Neural crest cell (in vitro differentiated cells): Measurements from ENCODE around the gene CD180. TPM values are rescaled to one million over a fixed set of nuclear protein-coding genes. Genes with fewer than 3 reads are reported as not detected.
A peak's percentile ranks its signal among the peaks of the same experiment; 100 is the strongest.

ENCODE experiments used
- DNase-seq: peaks from one replicate; pipeline ENCODE4 v3.0.0; 2021; ENCODE audit warnings: low read depth, mixed read lengths, low spot score
- H3K27ac Mint-ChIP-seq: one replicate; pipeline ENCODE4 v1.8.0; 2021; ENCODE audit warnings: mild to moderate bottlenecking, mixed read lengths; ENCODE audit not compliant: unreplicated experiment
- H3K27me3 Mint-ChIP-seq: 2 replicates; pipeline ENCODE4 v1.8.0; 2021; ENCODE audit warnings: low read depth, mild to moderate bottlenecking, mixed read lengths
- H3K36me3 Mint-ChIP-seq: 2 replicates; pipeline ENCODE4 v1.8.0; 2021; ENCODE audit warnings: low read depth, mild to moderate bottlenecking, mixed read lengths
- H3K4me1 Mint-ChIP-seq: 2 replicates; pipeline ENCODE4 v1.8.0; 2021; ENCODE audit warnings: mixed read lengths
- H3K4me3 Mint-ChIP-seq: one replicate; pipeline ENCODE4 v1.8.0; 2021; ENCODE audit warnings: mild to moderate bottlenecking, mixed read lengths
- H3K9me3 Mint-ChIP-seq: 2 replicates; pipeline ENCODE4 v1.8.0; 2021; ENCODE audit warnings: mixed read lengths
- total RNA-seq: library from RNA; stranded (reverse); gene quantifications from 2 replicates; pipeline ENCODE4 v1.2.1, GENCODE V29; 2021
- TF ChIP-seq, protein P1 (sequence below): fragments of 200-600 bp; sonication (generic); conservative IDR thresholded peaks from 2 replicates; pipeline ENCODE4 v1.5.0; 2021; ENCODE audit warnings: antibody characterized with exemption, mild to moderate bottlenecking

The CD180 gene
- total RNA-seq, 1 donor from 2014 or later, result not detected

DNA sequence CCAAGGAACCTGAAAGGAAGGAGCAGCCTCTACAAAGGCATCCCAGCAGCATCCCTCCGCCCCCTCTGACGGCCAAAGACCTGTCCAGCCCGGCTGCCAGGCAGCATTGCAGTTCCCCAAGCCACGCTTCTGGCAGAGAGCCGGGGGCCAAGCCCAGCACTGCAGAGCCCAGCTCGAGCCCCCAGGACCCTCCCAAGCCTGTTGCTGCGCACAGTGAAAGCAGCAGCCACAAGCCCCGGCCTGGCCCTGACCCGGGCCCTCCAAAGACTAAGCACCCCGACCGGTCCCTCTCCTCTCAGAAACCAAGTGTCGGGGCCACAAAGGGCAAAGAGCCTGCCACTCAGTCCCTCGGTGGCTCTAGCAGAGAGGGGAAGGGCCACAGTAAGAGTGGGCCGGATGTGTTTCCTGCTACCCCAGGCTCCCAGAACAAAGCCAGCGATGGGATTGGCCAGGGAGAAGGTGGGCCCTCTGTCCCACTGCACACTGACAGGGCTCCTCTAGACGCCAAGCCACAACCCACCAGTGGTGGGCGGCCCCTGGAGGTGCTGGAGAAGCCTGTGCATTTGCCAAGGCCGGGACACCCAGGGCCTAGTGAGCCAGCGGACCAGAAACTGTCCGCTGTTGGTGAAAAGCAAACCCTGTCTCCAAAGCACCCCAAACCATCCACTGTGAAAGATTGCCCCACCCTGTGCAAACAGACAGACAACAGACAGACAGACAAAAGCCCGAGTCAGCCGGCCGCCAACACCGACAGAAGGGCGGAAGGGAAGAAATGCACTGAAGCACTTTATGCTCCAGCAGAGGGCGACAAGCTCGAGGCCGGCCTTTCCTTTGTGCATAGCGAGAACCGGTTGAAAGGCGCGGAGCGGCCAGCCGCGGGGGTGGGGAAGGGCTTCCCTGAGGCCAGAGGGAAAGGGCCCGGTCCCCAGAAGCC lies 30.8 kb downstream of the CD180 start:
- Mint-ChIP-seq H3K27me3 (no peaks in the 10 kb centered on the region), H3K36me3 (no peaks in the 10 kb centered on the region), H3K4me3 (no peak overlapping the region), H3K9me3 (no peaks in the 10 kb centered on the region), H3K27ac (peak overlapping the region; percentile 83), H3K4me1 (no peaks in the 10 kb centered on the region)
- TF ChIP-seq, protein P1, sequence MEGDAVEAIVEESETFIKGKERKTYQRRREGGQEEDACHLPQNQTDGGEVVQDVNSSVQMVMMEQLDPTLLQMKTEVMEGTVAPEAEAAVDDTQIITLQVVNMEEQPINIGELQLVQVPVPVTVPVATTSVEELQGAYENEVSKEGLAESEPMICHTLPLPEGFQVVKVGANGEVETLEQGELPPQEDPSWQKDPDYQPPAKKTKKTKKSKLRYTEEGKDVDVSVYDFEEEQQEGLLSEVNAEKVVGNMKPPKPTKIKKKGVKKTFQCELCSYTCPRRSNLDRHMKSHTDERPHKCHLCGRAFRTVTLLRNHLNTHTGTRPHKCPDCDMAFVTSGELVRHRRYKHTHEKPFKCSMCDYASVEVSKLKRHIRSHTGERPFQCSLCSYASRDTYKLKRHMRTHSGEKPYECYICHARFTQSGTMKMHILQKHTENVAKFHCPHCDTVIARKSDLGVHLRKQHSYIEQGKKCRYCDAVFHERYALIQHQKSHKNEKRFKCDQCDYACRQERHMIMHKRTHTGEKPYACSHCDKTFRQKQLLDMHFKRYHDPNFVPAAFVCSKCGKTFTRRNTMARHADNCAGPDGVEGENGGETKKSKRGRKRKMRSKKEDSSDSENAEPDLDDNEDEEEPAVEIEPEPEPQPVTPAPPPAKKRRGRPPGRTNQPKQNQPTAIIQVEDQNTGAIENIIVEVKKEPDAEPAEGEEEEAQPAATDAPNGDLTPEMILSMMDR, result peak; percentile 78
- peak; percentile 73 for DNase-seq

DNA sequence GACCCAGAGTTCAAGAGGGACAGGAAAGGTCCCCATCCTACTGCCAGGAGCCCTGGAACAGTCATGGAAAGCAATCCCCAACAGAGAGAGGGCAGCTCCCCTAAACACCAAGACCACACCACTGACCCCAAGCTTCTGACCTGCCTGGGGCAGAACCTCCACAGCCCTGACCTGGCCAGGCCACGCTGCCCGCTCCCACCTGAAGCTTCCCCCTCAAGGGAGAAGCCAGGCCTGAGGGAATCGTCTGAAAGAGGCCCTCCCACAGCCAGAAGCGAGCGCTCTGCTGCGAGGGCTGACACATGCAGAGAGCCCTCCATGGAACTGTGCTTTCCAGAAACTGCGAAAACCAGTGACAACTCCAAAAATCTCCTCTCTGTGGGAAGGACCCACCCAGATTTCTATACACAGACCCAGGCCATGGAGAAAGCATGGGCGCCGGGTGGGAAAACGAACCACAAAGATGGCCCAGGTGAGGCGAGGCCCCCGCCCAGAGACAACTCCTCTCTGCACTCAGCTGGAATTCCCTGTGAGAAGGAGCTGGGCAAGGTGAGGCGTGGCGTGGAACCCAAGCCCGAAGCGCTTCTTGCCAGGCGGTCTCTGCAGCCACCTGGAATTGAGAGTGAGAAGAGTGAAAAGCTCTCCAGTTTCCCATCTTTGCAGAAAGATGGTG lies 31.6 kb downstream of the CD180 start:
- no peaks in the 10 kb centered on the region for H3K9me3 Mint-ChIP-seq
- no peak for DNase-seq
- no peak overlapping the region for H3K4me3 Mint-ChIP-seq
- H3K27ac Mint-ChIP-seq, result no peak overlapping the region
- peaks cover 4% of the 10 kb centered on the region for H3K4me1 Mint-ChIP-seq
- no peaks in the 10 kb centered on the region for H3K27me3 Mint-ChIP-seq
- TF ChIP-seq, protein P1, result no peak
- no peaks in the 10 kb centered on the region for H3K36me3 Mint-ChIP-seq

DNA sequence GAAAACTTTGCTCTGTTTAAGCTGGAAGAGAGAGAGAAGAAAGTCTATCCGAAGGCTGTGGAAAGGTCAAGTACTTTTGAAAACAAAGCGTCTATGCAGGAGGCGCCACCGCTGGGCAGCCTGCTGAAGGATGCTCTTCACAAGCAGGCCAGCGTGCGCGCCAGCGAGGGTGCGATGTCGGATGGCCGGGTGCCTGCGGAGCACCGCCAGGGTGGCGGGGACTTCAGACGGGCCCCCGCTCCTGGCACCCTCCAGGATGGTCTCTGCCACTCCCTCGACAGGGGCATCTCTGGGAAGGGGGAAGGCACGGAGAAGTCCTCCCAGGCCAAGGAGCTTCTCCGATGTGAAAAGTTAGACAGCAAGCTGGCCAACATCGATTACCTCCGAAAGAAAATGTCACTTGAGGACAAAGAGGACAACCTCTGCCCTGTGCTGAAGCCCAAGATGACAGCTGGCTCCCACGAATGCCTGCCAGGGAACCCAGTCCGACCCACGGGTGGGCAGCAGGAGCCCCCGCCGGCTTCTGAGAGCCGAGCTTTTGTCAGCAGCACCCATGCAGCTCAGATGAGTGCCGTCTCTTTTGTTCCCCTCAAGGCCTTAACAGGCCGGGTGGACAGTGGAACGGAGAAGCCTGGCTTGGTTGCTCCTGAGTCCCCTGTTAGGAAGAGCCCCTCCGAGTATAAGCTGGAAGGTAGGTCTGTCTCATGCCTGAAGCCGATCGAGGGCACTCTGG lies 32.6 kb downstream of the CD180 start:
- DNase-seq, result no peak
- H3K36me3 Mint-ChIP-seq, result no peaks in the 10 kb centered on the region

DNA sequence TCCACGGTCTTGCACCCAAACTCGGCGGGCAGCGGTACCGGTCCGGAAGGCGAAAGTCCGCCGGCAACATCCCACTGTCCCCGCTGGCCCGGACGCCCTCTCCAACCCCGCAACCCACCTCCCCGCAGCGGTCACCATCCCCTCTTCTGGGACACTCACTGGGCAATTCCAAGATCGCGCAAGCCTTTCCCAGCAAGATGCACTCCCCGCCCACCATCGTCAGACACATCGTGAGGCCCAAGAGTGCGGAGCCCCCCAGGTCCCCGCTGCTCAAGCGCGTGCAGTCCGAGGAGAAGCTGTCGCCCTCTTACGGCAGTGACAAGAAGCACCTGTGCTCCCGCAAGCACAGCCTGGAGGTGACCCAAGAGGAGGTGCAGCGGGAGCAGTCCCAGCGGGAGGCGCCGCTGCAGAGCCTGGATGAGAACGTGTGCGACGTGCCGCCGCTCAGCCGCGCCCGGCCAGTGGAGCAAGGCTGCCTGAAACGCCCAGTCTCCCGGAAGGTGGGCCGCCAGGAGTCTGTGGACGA lies 33.3 kb downstream of the CD180 start:
- TF ChIP-seq, protein P1, result no peak
- no peak overlapping the region for H3K27ac Mint-ChIP-seq
- H3K36me3 Mint-ChIP-seq, result no peaks in the 10 kb centered on the region
- DNase-seq, result no peak
- peaks cover 4% of the 10 kb centered on the region for H3K4me1 Mint-ChIP-seq
- H3K27me3 Mint-ChIP-seq, result no peaks in the 10 kb centered on the region
- no peaks in the 10 kb centered on the region for H3K9me3 Mint-ChIP-seq
- H3K4me3 Mint-ChIP-seq, result no peak overlapping the region

More for the DNA sequence above, 32.6 kb downstream of the CD180 start:
- Mint-ChIP-seq H3K4me1 (peaks cover 4% of the 10 kb centered on the region), H3K9me3 (no peaks in the 10 kb centered on the region), H3K4me3 (no peak overlapping the region), H3K27ac (peak overlapping the region; percentile 35), H3K27me3 (no peaks in the 10 kb centered on the region)
- TF ChIP-seq, protein P1, result no peak

DNA sequence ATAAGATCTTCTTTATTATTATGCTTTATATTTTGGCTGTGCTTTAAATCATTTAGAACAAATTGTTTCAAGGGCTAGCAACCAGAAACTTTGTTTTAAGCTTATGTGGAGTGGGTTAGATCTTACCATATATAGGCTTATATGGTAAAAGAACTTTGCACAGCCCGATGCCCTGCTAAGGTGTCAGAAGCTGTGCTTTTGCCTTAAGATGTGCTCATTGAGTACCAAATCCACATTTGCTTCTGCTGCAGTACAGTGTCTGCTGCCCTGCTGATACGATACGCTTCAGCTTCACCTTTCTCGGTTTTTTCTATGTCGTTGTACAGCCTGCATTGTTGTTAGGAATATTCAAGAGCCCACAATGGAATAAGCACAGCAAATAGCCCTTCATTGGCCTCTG lies 34.8 kb downstream of the CD180 start:
- Mint-ChIP-seq H3K4me1 (peaks cover 4% of the 10 kb centered on the region), H3K36me3 (no peaks in the 10 kb centered on the region), H3K4me3 (no peak overlapping the region), H3K27ac (no peak overlapping the region), H3K9me3 (no peaks in the 10 kb centered on the region), H3K27me3 (no peaks in the 10 kb centered on the region)
- TF ChIP-seq, protein P1, result no peak
- no peak for DNase-seq
